ENCODE data around the gene CBX3.
"Not testable (repeated sequence)": the region's sequence is repeated elsewhere in the genome, so short reads cannot be mapped to it uniquely, and the experiment has no call there.

Gene CBX3

GRCh38 chr7:26201247-26202018, at the start of gene CBX3:
Gene CBX3 (plus strand): TSS chr7:26201745. CDS start chr7:26202999, 1,254 bp downstream.
- DNase-seq: peak; percentile 95

GRCh38 chr7:26151953-26152781, 49.4 kb upstream of the CBX3 start, which contains the start of gene NFE2L3:
Gene NFE2L3 (plus strand): TSS chr7:26152198. CDS start chr7:26152499, 301 bp downstream.
- DNase-seq: peak; percentile 72

- not testable (repeated sequence) for DNase-seq
These were observed 48.7 kb upstream of the CBX3 start for GRCh38 chr7:26152782-26153240.

GRCh38 chr7:26153241-26153822, 48.2 kb upstream of the CBX3 start:
- no peak for DNase-seq

GRCh38 chr7:26153823-26154783, 47.4 kb upstream of the CBX3 start:
- DNase-seq: no peak

GRCh38 chr7:26155531-26156375, 45.8 kb upstream of the CBX3 start:
- DNase-seq: no peak

- DNase-seq: no peak
These were observed 44.8 kb upstream of the CBX3 start for GRCh38 chr7:26156451-26157420.

GRCh38 chr7:26157520-26158105, 43.9 kb upstream of the CBX3 start:
- DNase-seq: no peak

- no peak for DNase-seq
These were observed 42.3 kb upstream of the CBX3 start for GRCh38 chr7:26159243-26159642.

- no peak for DNase-seq
These were observed 40.6 kb upstream of the CBX3 start for GRCh38 chr7:26160896-26161295.

- no peak for DNase-seq
These were observed 39.1 kb upstream of the CBX3 start for GRCh38 chr7:26162431-26162830.

GRCh38 chr7:26163804-26164203, 37.7 kb upstream of the CBX3 start:
- not testable (repeated sequence) for DNase-seq

GRCh38 chr7:26165950-26166683, 35.4 kb upstream of the CBX3 start:
- no peak for DNase-seq

- no peak for DNase-seq
These were observed 34.8 kb upstream of the CBX3 start for GRCh38 chr7:26166684-26167266.

- no peak for DNase-seq
These were observed 34.1 kb upstream of the CBX3 start for GRCh38 chr7:26167303-26167934.

GRCh38 chr7:26168458-26169023, 33.0 kb upstream of the CBX3 start:
- no peak for DNase-seq

GRCh38 chr7:26169271-26169670, 32.3 kb upstream of the CBX3 start:
- no peak for DNase-seq

GRCh38 chr7:26170663-26171062, 30.9 kb upstream of the CBX3 start:
- no peak for DNase-seq

Measured in NCI-H1105 treated with DMSO at 0.1 percent for 48 hours (cell line).